IgD-negative memory B cell (primary cell): ENCODE measurements around the gene CERS2. TPM values are rescaled to one million over a fixed set of nuclear protein-coding genes. Genes with fewer than 3 reads are reported as not detected.

Experiments used
- H3K27ac Mint-ChIP-seq, 3 donors: one replicate each; pipeline ENCODE4 v1.8.0; 2020 to 2022; ENCODE audit warnings: mild to moderate bottlenecking in 3 of 3, mixed read lengths in 3 of 3, moderate library complexity in 1 of 3
- H3K27me3 Mint-ChIP-seq: one replicate; pipeline ENCODE4 v1.8.0; 2021; ENCODE audit warnings: mixed read lengths
- H3K36me3 Mint-ChIP-seq: one replicate; pipeline ENCODE4 v1.8.0; 2020; ENCODE audit warnings: mild to moderate bottlenecking, mixed read lengths
- H3K4me1 Mint-ChIP-seq, 3 donors: one replicate each; pipeline ENCODE4 v1.8.0; 2020 to 2022; ENCODE audit warnings: mixed read lengths in 3 of 3, mild to moderate bottlenecking in 1 of 3
- H3K4me3 Mint-ChIP-seq, 4 donors: one replicate each; pipeline ENCODE4 v1.8.0; 2020 to 2022; ENCODE audit warnings: mild to moderate bottlenecking in 4 of 4, mixed read lengths in 4 of 4, moderate library complexity in 3 of 4
- H3K9me3 Mint-ChIP-seq, 3 donors: one replicate each; pipeline ENCODE4 v1.8.0; 2020 to 2021; ENCODE audit warnings: mixed read lengths in 3 of 3, mild to moderate bottlenecking in 1 of 3
- polyA plus RNA-seq: library from polyadenylated mRNA; unstranded; fragments of 300-500 nt; fragmentation: Illumina TruSeq; gene quantifications from one replicate; pipeline ENCODE4 v1.2.3, GENCODE V29; 2021

The CERS2 gene
- polyA plus RNA-seq, 1 donor from 2014 or later, result 110 TPM

GRCh38 chr1:150926097-150926741, 48.4 kb downstream of the CERS2 start, which contains the start of gene SETDB1:
Gene SETDB1 (plus strand): TSS chr1:150926363. CDS start chr1:150927715, 1,352 bp downstream.
- Mint-ChIP-seq H3K27me3 (no peaks in the 10 kb centered on the region), H3K27ac (peak within 1 kb of the TSS; percentile 86 to 98 (median 98)), H3K4me1 (peaks cover 12 to 22% (median 21%) of the 10 kb centered on the region in 3 donors), H3K4me3 (peak within 1 kb of the TSS; percentile 89 to 99 (median 97)), H3K9me3 (no peaks in the 10 kb centered on the region), H3K36me3 (peaks cover 11% of the 10 kb centered on the region)

DNA sequence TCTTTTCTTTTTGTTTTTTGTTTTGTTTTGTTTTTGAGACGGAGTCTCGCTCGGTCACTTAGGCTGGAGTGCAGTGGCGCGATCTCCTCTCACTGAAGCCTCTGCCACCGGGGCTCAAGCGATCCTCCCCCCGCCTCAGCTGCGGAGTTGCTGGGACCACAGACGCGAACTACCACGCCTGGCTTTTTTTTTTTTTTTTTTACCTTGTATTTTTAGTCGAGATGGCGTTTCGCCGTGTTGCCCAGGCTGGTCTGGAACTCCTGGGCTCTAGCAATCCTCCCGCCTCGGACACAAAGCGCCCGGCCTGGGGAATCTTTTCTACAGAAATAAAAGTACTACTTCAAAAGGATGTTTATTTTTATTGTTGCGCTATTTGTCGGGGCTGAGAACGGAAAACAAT, 49.6 kb downstream of the CERS2 start:
- H3K27ac Mint-ChIP-seq, result peak overlapping the region in 1 of 3 donors; percentile 98
- peak overlapping the region; percentile 89 to 99 (median 97) for H3K4me3 Mint-ChIP-seq
- peaks cover 8% of the 10 kb centered on the region for H3K36me3 Mint-ChIP-seq

GRCh38 chr1:150922519-150922975, 52.1 kb downstream of the CERS2 start:
- Mint-ChIP-seq H3K4me1 (peaks cover 11 to 14% (median 12%) of the 10 kb centered on the region in 3 donors), H3K9me3 (no peaks in the 10 kb centered on the region), H3K27ac (peak overlapping the region in 1 of 3 donors; percentile 81), H3K4me3 (peak overlapping the region in 2 of 4 donors; percentile 37 to 73), H3K36me3 (peaks cover under 1% of the 10 kb centered on the region), H3K27me3 (no peaks in the 10 kb centered on the region)

More for the DNA sequence above, 49.6 kb downstream of the CERS2 start:
- peaks cover 12 to 22% (median 21%) of the 10 kb centered on the region in 3 donors for H3K4me1 Mint-ChIP-seq
- no peaks in the 10 kb centered on the region for H3K27me3 Mint-ChIP-seq
- no peaks in the 10 kb centered on the region for H3K9me3 Mint-ChIP-seq

GRCh38 chr1:150917387-150917786, 57.2 kb downstream of the CERS2 start:
- Mint-ChIP-seq H3K4me3 (no peak overlapping the region), H3K4me1 (peaks cover 3 to 5% (median 3%) of the 10 kb centered on the region in 3 donors), H3K27ac (no peak overlapping the region), H3K9me3 (no peaks in the 10 kb centered on the region), H3K27me3 (no peaks in the 10 kb centered on the region), H3K36me3 (no peaks in the 10 kb centered on the region)

Other genes starting within 250 kb of the CERS2 start
- 478 TPM for gene CTSS, start 209.1 kb downstream of the CERS2 start, polyA plus RNA-seq
- gene CTSK, start 166.6 kb downstream of the CERS2 start, polyA plus RNA-seq, result 1.0 TPM
- gene ARNT, start 98.2 kb downstream of the CERS2 start, polyA plus RNA-seq, result 18.2 TPM
- gene CTXND2, start 87.7 kb downstream of the CERS2 start, polyA plus RNA-seq, result not detected
- 19.8 TPM for gene SETDB1, start 48.5 kb downstream of the CERS2 start, polyA plus RNA-seq
- 0.11 TPM for gene ANXA9, start 7.5 kb upstream of the CERS2 start, polyA plus RNA-seq
- 2.3 TPM for gene MINDY1, start 32.1 kb upstream of the CERS2 start, polyA plus RNA-seq
- 36.2 TPM for gene PRUNE1, start 33.6 kb upstream of the CERS2 start, polyA plus RNA-seq
- gene BNIPL, start 61.8 kb upstream of the CERS2 start, polyA plus RNA-seq, result 0.13 TPM
- gene C1orf56, start 72.9 kb upstream of the CERS2 start, polyA plus RNA-seq, result 4.5 TPM
- gene CDC42SE1, start 84.8 kb upstream of the CERS2 start, polyA plus RNA-seq, result 86.2 TPM
- gene MLLT11, start 85.6 kb upstream of the CERS2 start, polyA plus RNA-seq, result 1.5 TPM
- gene GABPB2, start 95.9 kb upstream of the CERS2 start, polyA plus RNA-seq, result 5.5 TPM
- gene SEMA6C, start 171.8 kb upstream of the CERS2 start, polyA plus RNA-seq, result not detected
- gene TNFAIP8L2, start 181.8 kb upstream of the CERS2 start, polyA plus RNA-seq, result 16.1 TPM
- 0.69 TPM for gene LYSMD1, start 191.1 kb upstream of the CERS2 start, polyA plus RNA-seq
- 70.1 TPM for gene SCNM1, start 191.3 kb upstream of the CERS2 start, polyA plus RNA-seq
- gene TMOD4, start 201.1 kb upstream of the CERS2 start, polyA plus RNA-seq, result 1.0 TPM
- gene VPS72, start 215.4 kb upstream of the CERS2 start, polyA plus RNA-seq, result 81.0 TPM
- 20.3 TPM for gene PIP5K1A, start 223.7 kb upstream of the CERS2 start, polyA plus RNA-seq